ENCODE results near the gene SLC9A2. TPM values are rescaled to one million over a fixed set of nuclear protein-coding genes. Genes with fewer than 3 reads are reported as not detected.

SLC9A2 gene
- total RNA-seq, 4 donors from 2014 or later = under 0.01 to 0.29 (median 0.21) TPM; not detected in 1

- Histone ChIP-seq H3K27ac (no peak overlapping the region), H3K4me1 (no peaks in the 10 kb centered on the region), H3K27me3 (no peaks in the 10 kb centered on the region), H3K36me3 (no peaks in the 10 kb centered on the region), H3K9me3 (no peaks in the 10 kb centered on the region), H3K4me3 (no peak overlapping the region)
- intact Hi-C loops (cut with DNase I; ENCODE audit: low total_unique reads) = no loop called here
- TF ChIP-seq POLR2A (IDR thresholded peaks at IDR 0.05) = no peak
- TF ChIP-seq CTCF (IDR thresholded peaks at IDR 0.05) = no peak
- no peak for DNase-seq
These were observed 135.9 kb downstream of the SLC9A2 start for GRCh38 chr2:102755284-102755683.

GRCh38 chr2:102758439-102758838 lies 139.1 kb downstream of the SLC9A2 start:
- TF ChIP-seq CTCF (IDR thresholded peaks at IDR 0.05) (no peak), POLR2A (IDR thresholded peaks at IDR 0.05) (no peak)
- Histone ChIP-seq H3K27me3 (no peaks in the 10 kb centered on the region), H3K27ac (no peak overlapping the region), H3K4me1 (no peaks in the 10 kb centered on the region), H3K36me3 (no peaks in the 10 kb centered on the region), H3K4me3 (no peak overlapping the region), H3K9me3 (no peaks in the 10 kb centered on the region)
- DNase-seq = no peak
- intact Hi-C loops (cut with DNase I; ENCODE audit: low total_unique reads) = no loop called here

Other genes starting within 250 kb of the SLC9A2 start
- 1 to 10 TPM in 2 of 4 donors, under 1 TPM in 2; 0.29 to 1.9 (median 0.76) TPM for gene IL18RAP, start 196.4 kb upstream of the SLC9A2 start, total RNA-seq
- 1 to 10 TPM in 1 of 4 donors, not detected in 3; 1.2 TPM for gene SLC9A4, start 146.3 kb upstream of the SLC9A2 start, total RNA-seq
- gene TMEM182, start 142.5 kb downstream of the SLC9A2 start, total RNA-seq = 1 to 10 TPM in 2 of 4 donors, under 1 TPM in 2; under 0.01 to 3.5 (median 0.86) TPM